Adrenal gland (tissue), 5 donors: Measurements from ENCODE around the gene TOLLIP.

Experiments used
- CTCF ChIP-seq, 6 experiments: fragments of 450-650 bp in 4 of 6; fragments of 200-600 bp in 2 of 6; sonication (generic) in 1 of 6; IDR thresholded peaks; 1 replicate in 5 of 6; 2 replicates in 1 of 6; pipeline versions ENCODE4 v1.5.1 to v1.8.0; 2016 to 2021; ENCODE audit warnings: antibody characterized with exemption in 6 of 6, mild to moderate bottlenecking in 2 of 6, moderate library complexity in 1 of 6
- POLR2A ChIP-seq, 2 donors: fragments of 450-650 bp; IDR thresholded peaks; one replicate each; pipeline ENCODE4 v1.6.1; 2017; ENCODE audit warnings: antibody characterized with exemption in 2 of 2, mild to moderate bottlenecking in 2 of 2, moderate library complexity in 1 of 2
- donor health status: DM: no; HTN: no; CAD: no.

GRCh38 chr11:1298695-1299492 lies 10.5 kb downstream of the TOLLIP start:
- no peak for TF ChIP-seq CTCF (IDR thresholded peaks at IDR 0.05)
- TF ChIP-seq POLR2A (IDR thresholded peaks at IDR 0.05): peak in 1 of 2 donors; percentile 71
